Cardiac fibroblast (primary cell): ENCODE measurements around the gene PILRB.

Source experiments
- DNase-seq, 2 donors: peaks; one replicate each; pipeline versions ENCODE4 v3.0.0 to v3.0.0-alpha.2; 2010; ENCODE audit warnings: low read depth in 2 of 2
- H3K4me3 ChIP-seq, 2 donors: replicated peaks in 1 of 2; 1 replicate in 1 of 2; 2 replicates in 1 of 2; pipeline ENCODE4 v1.5.1; 2011; ENCODE audit warnings: low read depth in 2 of 2, low read length in 2 of 2, mild to moderate bottlenecking in 2 of 2, moderate library complexity in 1 of 2
- CTCF ChIP-seq: IDR thresholded peaks from one replicate; pipeline ENCODE4 v1.5.1; 2011; ENCODE audit warnings: low read depth, mild to moderate bottlenecking, low read length, inconsistent platforms

Gene PILRB

GRCh38 chr7:100369105-100369504 is 11.2 kb downstream of the PILRB start:
- no peak for DNase-seq
- no peak overlapping the region for H3K4me3 ChIP-seq
- no peak for TF ChIP-seq CTCF

- no peak for DNase-seq
- no peak overlapping the region for H3K4me3 ChIP-seq
- no peak for TF ChIP-seq CTCF
These were observed 12.4 kb downstream of the PILRB start for GRCh38 chr7:100370303-100370702.

GRCh38 chr7:100370746-100371145 is 12.8 kb downstream of the PILRB start:
- TF ChIP-seq CTCF, result no peak
- DNase-seq, result no peak
- H3K4me3 ChIP-seq, result no peak overlapping the region

- H3K4me3 ChIP-seq, result no peak overlapping the region
- no peak for DNase-seq
- TF ChIP-seq CTCF, result no peak
These were observed 13.7 kb downstream of the PILRB start for GRCh38 chr7:100371561-100372171.

GRCh38 chr7:100372256-100372655 is 14.3 kb downstream of the PILRB start:
- peak; percentile 74 to 85 for DNase-seq
- no peak overlapping the region for H3K4me3 ChIP-seq
- TF ChIP-seq CTCF, result no peak

- H3K4me3 ChIP-seq, result no peak overlapping the region
- DNase-seq, result no peak
These were observed 14.8 kb downstream of the PILRB start for GRCh38 chr7:100372694-100373093.

More at GRCh38 chr7:100372694-100373093, 14.8 kb downstream of the PILRB start:
- TF ChIP-seq CTCF, result no peak
